Measurements from ENCODE around the gene WDR64.

Gene WDR64

GRCh38 chr1:241631674-241632073 lies 20.4 kb upstream of the WDR64 start:
- no peak for DNase-seq (ENCODE audit: low read depth in 2 of 2)

- DNase-seq (ENCODE audit: low read depth in 2 of 2): no peak
These were observed 19.1 kb upstream of the WDR64 start for GRCh38 chr1:241632987-241633386.

- no peak for DNase-seq (ENCODE audit: low read depth in 2 of 2)
These were observed 16.4 kb upstream of the WDR64 start for GRCh38 chr1:241635556-241636152.

GRCh38 chr1:241636291-241636690 lies 15.8 kb upstream of the WDR64 start:
- DNase-seq (ENCODE audit: low read depth in 2 of 2): no peak

GRCh38 chr1:241637046-241637590 lies 15.0 kb upstream of the WDR64 start:
- no peak for DNase-seq (ENCODE audit: low read depth in 2 of 2)

- DNase-seq (ENCODE audit: low read depth in 2 of 2): no peak
These were observed 14.5 kb upstream of the WDR64 start for GRCh38 chr1:241637604-241638003.

GRCh38 chr1:241638099-241638682 lies 13.9 kb upstream of the WDR64 start:
- DNase-seq (ENCODE audit: low read depth in 2 of 2): no peak

GRCh38 chr1:241638909-241639622 lies 13.0 kb upstream of the WDR64 start:
- DNase-seq (ENCODE audit: low read depth in 2 of 2): no peak

- peak in 1 of 2 donors; percentile 1 for DNase-seq (ENCODE audit: low read depth in 2 of 2)
These were observed 12.4 kb upstream of the WDR64 start for GRCh38 chr1:241639623-241640148.

GRCh38 chr1:241640149-241640866 lies 11.8 kb upstream of the WDR64 start, which contains the start of the genes CHML and OPN3:
TSS of gene CHML (minus strand) at chr1:241640369. CDS start at chr1:241635766, 4,603 bp downstream.
TSS of gene OPN3 (minus strand) at chr1:241640369. CDS start at chr1:241640254, 115 bp downstream.
- DNase-seq (ENCODE audit: low read depth in 2 of 2): peak; percentile 79 to 83

- DNase-seq (ENCODE audit: low read depth in 2 of 2): no peak
These were observed 11.0 kb upstream of the WDR64 start for GRCh38 chr1:241640867-241641622.

GRCh38 chr1:241641773-241642592 lies 10.1 kb upstream of the WDR64 start:
- DNase-seq (ENCODE audit: low read depth in 2 of 2): no peak

- no peak for DNase-seq (ENCODE audit: low read depth in 2 of 2)
These were observed 9.5 kb upstream of the WDR64 start for GRCh38 chr1:241642593-241642944.

- no peak for DNase-seq (ENCODE audit: low read depth in 2 of 2)
These were observed 7.8 kb upstream of the WDR64 start for GRCh38 chr1:241644259-241644658.

- no peak for DNase-seq (ENCODE audit: low read depth in 2 of 2)
These were observed 6.9 kb upstream of the WDR64 start for GRCh38 chr1:241645199-241645598.

- no peak for DNase-seq (ENCODE audit: low read depth in 2 of 2)
These were observed 5.9 kb upstream of the WDR64 start for GRCh38 chr1:241646201-241646600.

- DNase-seq (ENCODE audit: low read depth in 2 of 2): no peak
These were observed 4.4 kb upstream of the WDR64 start for GRCh38 chr1:241647658-241648057.

- no peak for DNase-seq (ENCODE audit: low read depth in 2 of 2)
These were observed 3.9 kb upstream of the WDR64 start for GRCh38 chr1:241648159-241648558.

GRCh38 chr1:241654019-241654418 lies 1.9 kb downstream of the WDR64 start:
- no peak for DNase-seq (ENCODE audit: low read depth in 2 of 2)

GRCh38 chr1:241654641-241655040 lies 2.6 kb downstream of the WDR64 start:
- DNase-seq (ENCODE audit: low read depth in 2 of 2): no peak

Measured in stimulated activated CD8-positive, alpha-beta memory T cell treated with anti-CD3 and anti-CD28 coated beads, Interleukin-15, amount 100 ng/mL, for 4 hours (primary cell).